ENCODE results near the gene FTH1.

The FTH1 gene

DNA sequence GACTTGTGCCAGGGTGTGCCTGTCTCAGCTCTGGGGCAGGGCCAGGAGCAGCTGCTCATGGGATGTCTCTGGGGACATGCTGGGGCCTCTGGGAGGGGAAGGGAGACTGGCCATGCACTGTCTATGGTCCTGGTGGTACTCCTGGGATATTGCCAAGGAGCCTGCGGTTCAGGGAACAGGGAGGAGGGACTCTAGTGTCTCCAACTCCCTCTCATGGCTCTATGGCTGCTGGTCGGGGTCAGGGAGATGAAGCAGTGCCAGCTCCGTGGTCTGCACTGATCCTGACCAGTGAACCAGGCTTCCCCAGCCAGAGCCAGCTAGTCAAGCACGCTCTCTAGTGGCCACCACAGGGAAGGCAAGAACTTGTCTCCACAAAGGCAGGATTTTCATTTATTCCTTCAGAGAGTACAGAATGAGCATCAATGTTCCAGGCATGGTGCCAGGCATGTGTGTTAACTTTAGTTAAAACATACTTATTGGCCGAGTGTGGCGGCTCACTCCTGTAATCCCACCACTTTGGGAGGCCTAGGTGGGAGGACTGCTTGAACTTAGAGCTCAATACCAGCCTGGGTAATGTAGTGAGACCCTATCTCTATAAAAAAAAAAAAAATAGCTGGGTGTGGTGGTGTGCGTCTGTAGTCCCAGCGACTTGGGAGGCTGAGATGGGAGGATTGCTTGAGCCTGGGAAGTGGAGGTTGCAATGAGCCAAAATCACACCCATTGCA, 19.8 kb downstream of the FTH1 start:
- peak; percentile 54 for DNase-seq

DNA sequence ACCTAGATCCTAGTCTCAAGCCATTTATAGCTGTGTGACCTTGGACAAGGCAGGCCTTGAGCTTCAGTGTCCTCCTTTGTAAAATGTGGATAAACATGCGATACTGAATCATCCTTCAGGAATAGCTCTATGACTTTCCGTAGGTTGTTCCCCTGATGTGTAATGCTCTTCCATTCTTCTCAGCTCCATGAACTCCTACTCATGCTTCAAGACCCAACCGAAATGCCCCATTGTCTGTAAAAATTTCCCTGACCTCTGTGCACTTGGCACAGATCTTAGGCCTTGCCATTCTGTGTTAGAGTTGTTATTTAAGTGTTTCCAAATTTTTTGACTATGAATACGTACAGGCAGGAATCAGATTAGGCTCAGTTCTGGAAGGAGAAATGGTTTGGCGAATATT, 20.5 kb downstream of the FTH1 start:
- no peak for DNase-seq

DNA sequence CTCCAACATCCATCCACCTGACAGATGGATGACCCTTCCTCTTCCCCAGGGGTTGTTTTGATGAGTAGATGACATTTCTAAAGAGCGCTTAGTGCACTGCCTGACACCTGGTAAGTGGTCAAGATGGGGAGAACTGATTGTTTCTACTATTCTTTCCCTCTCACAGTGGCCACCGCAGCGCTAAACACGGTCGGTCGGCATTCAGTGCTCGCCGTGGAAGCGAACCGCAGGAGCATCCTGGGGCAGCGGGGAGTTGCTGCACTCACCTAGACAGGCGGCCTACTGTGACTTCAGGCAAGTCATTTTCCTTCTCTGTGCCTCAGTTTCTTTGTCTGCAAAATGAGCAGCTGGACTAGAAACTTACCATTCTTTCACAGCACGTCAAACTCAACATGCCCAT, 22.2 kb downstream of the FTH1 start:
- DNase-seq: no peak

DNA sequence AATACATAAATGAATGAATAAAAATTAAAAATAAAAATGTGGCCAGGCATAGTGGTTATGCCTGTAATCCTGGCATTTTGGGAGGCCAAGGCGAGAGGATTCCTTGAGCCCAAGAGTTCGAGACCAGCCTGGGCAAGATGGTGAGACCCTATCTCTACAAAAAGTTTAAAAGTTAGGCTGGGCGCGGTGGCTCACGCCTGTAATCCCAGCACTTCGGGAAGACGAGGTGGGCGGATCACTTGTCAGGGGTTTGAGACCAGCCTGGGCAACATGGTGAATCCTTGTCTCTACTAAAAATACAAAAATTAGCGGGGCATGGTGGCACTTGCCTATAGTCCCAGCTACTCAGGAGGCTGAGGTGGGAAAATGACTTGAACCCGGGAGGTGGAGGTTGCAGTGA, 27.0 kb downstream of the FTH1 start:
- DNase-seq: no peak

DNA sequence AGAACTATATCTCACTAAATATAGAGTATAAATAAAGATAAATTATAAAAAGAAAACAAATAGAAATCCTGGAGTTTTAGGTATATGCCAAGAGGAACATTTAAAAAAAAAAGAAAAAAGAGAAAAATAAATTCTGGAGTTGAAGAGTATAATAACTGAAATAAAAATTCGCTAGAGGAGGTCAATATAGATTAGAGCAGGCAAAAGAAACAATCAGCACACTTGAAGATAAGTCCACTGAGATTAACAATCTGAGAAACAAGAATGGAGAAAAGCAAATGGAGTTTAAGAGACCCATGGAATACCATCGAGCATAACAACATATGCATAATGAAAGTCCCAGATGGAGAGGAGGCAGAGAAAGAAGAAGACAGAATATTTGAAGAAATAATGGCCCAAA, 31.6 kb downstream of the FTH1 start:
- no peak for DNase-seq

DNA sequence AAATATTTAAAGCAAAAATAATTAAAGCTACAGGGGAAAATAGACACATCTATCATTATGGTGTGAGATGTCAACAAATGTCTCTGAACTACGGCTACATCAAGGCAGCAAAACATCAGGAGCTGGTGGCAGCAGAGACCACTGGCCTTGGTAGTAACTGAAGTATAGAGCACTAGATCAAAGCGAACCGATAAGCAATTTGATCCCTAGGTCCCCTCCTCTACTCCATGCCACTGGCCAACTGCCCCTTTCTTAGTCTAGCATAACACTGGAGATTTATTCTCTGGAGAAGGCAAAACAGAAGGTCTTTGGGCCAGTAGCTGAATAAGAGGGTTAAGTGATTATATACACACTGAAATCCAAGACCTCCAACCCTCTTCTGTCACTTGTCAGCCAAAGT, 36.5 kb downstream of the FTH1 start:
- no peak for DNase-seq

DNA sequence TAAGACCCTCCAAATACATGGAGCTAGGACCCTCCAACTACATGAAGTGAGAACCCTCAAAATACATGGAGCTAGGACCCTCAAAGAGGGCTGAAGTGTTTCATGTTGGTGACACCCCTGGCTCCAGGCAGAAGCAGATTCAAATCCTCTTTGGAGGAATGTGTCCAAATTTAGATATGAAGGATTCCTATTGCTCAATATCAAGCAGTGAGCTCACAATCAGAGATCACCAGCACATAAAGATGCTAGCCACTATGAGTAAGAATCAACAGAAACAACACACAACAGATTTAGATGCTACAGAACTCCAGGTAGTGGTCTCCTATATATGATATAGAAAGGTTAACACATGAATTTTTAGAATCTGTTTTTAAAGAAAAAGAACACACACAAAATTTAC, 38.8 kb downstream of the FTH1 start:
- DNase-seq: no peak

DNA sequence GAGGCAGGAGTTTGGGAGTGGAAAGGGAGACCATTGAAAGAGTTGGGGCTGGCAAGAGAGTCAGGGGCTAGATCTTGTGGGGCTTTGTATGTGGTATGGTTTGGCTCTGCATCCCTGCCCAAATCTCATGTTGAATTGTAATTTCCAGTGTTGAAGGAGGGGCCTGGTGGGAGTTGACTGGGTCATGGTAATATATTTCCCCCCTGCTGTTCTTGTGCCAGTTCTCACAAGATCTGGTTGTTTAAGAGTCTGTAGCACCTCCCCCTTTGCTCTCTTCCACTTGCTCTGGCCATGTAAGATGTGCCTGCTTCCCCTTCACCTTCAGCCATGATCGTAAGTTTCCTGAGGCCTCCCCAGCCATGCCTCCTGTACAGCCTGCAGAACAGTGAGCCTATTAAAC, 39.9 kb downstream of the FTH1 start:
- DNase-seq: no peak

DNA sequence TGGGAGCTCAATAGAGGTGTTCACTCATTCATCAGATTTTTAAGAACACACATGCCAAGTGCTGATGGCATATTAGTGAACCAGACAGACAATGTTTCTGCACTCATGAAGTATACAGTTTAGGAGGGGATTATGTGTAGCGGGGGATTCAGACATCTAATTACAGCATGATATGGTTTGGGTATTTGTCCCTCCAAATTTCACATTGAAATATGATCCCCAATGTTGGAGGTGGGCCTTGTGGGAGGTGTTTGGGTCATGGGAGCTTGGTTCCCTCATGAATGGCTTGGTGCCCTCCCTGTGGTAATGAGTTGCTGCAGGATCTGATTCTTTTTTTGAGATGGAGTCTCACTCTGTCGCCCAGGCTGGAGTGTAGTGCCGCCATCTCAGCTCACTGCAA, 41.2 kb downstream of the FTH1 start:
- no peak for DNase-seq

DNA sequence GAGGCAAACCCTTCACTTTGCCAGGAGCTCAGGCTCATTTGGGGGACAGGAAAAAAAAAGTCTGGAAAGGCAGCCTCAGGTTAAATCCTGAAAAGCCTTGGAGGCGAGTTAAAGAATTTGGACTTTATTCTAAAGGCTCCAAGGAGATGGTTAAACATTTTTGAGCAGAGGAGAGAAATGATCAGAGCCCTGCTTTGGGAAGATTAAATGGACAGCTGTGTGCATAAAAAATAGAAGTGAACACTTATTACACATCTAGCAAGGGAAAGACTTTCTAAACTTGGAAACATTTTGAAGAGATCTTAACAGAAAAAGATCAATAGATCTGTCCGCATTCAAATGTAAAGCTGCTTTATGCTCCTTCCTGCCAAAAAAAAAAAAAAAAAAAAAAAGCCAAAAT, 41.7 kb downstream of the FTH1 start:
- DNase-seq: no peak

DNA sequence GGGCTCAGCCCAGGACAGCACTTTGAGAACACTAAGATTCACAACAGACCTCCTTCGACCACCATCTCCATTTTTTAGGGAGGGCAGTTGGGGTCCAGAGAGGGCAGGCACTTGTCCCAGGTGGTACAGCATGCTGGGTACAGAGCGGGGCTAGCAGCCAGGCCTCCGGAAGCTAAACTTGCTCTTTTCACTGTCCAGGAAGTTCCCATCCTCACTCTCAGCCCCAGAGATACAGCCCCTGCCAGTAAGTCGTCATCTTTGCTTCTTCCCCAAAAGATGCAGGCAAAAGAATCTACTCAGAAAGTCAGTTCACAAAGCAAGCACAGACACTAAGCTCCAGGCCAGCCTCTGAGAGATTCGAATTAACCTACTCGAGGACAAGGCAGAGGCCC, 43.4 kb downstream of the FTH1 start:
- no peak for DNase-seq

DNA sequence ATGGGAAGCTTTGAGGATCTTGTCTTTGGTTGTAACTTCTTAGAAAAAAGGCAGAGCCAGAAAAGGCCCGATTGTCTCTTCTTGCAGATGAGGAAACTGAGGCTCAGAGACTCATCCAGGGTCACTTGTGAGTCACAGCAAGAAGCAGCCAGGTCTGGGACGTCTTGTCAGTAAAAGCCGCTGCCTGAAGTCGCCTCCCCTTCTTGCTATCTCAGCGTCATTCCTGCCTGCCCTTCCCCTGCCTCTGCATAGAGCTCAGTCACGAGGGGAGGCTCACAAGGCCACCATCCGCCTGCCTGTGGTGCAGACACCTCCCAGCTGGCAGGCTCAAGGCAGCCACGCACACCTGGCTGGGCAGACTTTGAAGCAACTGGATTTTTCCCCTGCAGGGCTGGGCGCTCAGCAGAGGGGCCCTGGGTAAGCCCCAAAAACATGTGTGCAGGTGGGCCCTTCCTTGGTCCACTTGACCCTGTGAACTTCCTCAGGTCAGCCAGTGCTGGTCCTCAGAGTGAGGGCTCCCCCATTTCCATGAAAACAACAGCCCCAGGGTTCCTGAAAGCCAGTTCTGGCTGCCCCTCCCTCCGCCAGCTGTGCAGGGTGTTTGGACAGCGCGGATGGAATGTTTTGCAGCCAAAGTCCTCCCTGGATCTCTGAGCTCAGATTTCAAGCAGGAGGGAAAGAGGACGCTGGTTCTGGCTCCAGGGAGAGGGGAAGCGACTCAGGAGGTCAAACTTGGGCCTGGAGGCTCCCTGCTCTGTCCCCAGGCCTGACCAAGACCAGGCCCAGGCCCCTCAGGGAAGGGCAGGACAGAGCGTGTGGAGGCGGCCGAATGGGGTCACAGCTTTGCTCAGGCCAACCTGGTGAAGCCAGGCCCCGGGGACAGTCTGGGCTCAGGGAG, 44.0 kb downstream of the FTH1 start:
- no peak for DNase-seq

DNA sequence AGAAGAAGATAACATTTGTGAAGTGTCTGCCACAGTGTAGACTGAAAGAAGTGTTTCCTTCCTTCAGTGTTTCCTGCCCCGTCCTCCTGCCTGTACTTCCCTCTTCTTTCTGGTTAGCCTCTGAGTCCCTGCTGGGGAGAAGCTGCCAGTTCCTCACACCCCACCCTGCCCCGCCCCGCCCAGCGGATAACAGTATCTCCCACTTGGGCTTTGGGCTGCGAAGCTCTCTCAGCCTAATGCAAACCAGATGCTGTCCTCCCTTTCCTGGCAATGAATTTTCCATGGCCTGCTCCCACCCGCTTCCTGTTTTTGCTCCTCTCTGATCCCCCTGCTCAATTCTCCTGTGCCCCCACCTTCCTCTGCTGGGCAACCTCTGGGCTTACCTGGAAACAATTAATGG, 44.9 kb downstream of the FTH1 start:
- peak; percentile 74 for DNase-seq

DNA sequence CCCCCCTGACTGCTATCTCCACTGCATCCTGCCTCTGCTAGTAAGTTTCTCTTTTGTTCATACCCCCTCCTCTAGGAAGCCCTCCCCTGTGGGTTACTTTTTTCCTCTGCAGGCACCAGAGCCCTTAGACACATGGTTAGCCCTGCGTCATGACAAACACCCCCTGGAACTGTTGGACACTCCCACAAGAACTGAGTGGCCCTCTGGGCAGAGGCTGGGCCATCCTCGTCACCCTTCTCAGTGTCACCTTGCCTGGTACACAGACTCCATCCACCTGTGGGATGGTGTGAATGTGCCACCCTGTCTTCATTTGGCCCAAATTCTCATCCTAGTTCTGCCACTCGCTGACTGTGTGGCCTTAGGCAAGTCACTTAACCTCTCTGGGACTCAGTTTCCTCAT, 46.0 kb downstream of the FTH1 start:
- no peak for DNase-seq

DNA sequence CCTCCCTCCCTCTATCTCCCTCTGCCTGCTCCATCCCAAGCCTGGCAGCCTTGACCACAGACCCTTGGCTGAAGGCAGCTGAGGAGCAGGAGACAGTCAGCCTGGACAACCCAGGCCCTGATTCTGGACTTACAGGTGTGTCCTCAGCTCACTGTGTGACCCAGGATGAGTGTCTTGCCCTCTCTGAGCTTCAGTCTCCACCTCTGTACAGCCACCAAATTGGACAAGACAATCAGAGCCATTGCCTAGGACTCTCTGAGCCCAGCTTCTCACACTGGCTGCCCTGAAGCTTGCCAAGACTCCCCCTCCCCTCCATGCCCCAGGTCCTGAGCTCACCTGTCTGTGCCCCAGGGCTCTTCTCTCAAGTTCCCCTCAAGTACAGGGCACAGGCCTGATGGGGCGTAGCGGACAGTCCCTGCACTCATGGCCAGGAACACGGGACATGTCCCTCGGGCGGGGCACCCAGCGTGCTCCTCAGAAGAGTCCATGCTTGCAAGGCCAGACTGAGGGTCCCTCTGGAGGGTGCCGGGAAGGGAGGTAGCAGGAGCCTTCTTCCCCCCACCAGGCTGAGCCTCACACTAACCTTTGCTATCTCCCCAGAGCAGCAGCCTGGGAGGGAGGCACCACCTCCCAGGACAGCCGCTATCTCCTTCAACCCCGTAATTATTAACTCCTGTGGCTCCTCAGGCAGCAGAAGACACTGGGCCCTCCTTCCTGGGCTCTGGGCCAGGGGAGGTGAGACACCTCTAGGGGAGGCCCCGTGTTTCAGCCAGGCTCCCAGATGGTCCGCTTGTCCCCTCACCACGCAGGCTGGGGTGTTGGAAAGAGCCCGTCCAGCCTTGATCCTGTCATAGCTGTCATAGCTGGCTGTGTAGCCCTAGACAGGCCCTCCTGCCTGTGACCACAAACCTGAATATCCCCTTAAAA, 47.5 kb downstream of the FTH1 start:
- DNase-seq: no peak

DNA sequence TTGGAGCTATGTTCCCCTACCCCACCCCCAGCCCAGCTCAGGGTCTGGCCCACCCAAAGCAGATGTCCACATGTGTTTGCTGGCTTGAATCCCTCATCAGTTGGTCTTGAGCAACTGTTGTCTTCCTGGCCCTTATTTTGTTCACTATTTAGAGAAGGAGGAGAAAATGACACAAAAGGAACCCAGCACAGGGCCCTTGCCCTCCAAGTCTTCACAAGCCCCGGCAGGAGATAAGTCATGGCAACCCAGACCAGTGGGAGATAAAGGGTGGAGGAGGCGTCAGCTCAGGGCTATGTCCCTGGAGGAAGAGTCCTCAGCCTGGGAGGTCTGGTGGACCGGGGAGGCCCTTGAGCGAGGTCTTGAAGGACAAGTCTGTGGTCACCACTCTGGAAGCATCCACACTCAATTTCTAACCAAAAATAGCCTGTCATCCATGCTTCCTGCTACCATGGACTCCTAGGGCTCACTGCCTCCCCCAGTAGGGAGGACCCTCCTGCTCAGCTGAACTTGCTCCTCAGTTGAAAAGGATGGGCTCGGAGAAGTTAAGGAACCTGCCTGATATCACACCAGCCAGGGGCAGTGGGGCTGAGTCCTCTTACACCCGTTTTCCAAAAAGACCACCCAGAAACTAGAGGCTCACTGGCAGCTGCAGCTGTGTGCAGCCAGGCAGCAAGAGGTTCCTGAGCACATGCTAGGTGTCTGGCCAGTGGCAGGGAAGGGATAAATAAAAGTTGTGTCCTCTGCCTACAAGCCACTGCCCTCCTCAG, 48.3 kb downstream of the FTH1 start:
- no peak for DNase-seq

DNA sequence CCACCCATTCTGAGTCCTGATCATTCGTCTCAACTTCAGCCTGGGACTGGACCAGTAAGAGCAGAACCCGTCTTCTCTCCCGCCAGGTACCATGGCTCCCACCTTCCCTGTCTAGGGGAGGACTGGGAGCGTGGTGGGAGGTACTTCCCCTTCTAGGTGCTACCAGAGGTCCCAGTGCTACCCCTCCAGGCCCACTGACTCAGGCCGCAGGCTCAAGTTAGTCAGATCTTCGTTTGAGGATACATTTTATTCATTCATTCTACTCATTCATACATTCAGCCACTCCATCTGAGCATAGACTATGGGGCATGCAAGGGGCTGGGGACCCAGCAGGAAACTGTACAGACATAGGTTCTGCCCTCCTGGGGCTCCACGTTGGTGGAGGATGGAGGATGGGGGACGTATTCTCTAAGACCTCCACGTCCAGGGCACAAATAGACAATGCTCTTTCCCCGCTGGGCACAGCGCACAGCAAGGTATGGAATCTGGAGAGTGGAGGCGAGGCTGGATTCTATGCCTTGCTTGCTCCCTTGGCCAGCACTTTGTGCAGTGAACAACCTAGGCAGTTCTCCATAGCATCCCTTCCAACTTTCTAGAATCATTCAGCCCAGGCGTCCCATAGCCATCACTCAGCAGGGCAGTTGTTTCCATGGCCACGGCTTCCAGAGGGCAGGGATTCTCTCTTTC, 49.0 kb downstream of the FTH1 start:
- DNase-seq: no peak

DNA sequence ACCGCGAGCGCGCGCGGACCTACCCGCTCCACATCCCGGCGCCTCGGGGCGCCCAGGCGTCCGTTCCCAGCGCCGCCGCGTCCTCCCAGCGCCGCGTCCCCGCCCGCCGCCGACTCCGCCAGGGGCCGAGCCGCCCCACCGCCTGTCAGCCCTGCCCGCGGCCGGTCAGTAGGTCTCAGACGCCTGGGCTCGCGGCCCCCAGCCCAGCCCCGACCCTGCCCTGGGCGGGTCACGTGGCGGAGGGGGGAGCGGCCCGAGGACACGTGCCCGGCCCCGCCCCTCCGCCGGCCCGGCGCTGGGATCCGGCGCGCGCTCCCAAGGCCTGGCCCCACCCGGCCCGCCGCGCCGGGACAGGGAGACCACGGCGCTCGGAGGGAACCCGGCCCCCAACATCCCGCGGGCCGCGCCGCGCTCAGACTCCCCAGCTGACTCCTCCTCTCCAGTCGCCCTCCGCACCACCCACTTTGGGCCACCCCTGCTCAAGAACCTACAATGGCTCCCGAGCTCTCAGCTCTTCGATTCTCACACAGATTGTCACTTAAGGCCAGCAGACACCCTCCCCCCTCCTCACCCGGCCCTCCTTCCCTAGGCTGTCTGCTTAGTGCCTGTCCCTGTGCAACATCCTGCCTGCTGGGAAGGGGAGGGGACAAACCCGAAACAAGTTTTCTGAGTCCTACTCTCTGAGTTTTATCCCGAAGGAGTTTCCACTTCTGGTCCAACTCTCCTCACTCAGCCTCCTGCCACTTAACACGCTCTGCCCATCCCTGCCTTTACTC, 49.9 kb downstream of the FTH1 start, which contains the start of gene RAB3IL1:
TSS of gene RAB3IL1 (minus strand) at position 233 of the 776 bp plus-strand sequence. CDS start at position 34, 199 bp downstream.
- no peak for DNase-seq

DNA sequence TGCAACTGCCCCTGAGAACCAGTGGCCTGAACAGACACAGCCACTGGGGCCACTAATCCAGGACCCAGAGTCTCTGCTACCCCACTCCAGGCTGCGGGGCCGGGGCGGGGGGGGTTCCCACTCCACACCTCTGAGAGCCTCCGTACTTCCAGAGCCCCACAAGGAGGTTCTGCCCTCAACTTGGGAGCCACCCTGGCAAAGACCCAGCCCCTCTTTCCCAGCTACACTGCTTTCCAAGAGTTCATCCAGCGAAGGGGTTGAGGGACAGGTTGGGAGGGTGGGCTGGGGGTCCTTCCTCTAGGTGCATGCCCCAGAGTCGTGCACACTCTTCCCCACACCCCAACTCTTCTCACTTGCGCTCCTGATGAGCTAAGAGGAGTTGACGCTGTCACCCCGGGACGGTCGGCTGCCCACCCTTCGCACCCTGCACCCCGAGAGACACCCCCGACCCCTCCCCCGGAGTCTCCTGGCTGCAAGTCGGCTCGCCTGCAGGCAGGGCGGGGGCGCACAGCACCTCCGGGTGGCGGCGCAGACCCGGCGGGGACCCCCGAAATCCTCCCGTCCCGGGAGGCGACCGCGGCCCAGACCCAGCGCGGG, 50.6 kb downstream of the FTH1 start:
- no peak for DNase-seq

DNA sequence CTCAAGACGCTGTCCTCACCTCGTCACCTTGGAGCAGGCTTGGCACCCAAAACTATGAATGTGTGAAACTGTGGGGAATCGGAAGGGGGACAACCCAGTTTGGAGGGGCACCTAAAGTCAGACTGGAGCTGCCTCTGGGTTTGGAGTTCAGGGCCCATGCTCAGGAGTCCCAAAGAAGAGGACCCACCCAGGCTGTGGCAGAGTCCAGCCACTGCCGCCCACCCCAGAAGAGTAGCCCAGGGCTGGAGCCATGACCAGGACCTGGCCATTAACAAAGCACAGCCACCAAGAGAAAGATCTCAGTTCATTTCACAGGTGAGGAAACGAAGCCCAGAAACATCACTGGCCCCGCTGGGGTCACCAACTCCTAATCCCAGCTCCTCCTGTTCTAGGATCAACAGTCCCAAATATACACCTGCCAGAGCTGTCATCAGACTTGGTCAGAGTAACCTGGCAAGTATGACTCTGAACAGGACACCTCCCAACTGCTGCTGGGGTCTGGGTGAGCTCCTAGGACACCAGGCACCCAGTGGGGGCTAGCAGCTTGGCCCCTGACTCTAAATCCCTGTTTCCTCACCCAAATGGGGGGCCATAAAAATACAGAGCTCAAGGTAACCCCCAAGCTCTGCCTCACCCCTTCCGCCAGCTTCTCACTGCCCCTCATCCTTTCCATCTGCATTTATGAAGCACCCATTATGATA, 52.8 kb downstream of the FTH1 start:
- no peak for DNase-seq

Data from GDM1 (cell line).